PFSK-1 (cell line): ENCODE measurements around the gene THOC5.

Experiments used
- FOXP2 ChIP-seq: optimal IDR thresholded peaks from 2 replicates; pipeline ENCODE3; 2011; ENCODE audit warnings: borderline replicate concordance, control low read depth, inconsistent platforms; ENCODE audit not compliant: insufficient read depth; ENCODE audit errors: extremely low read length, extremely low read depth
- POLR2AphosphoS5 ChIP-seq: IDR thresholded peaks from 2 replicates; pipeline ENCODE4 v1.6.1; 2012; ENCODE audit warnings: low read depth, mild to moderate bottlenecking, control low read depth, low read length, moderate library complexity
- SIN3A ChIP-seq: IDR thresholded peaks from 2 replicates; pipeline ENCODE4 v1.6.1; 2012; ENCODE audit warnings: mild to moderate bottlenecking, low read length, moderate library complexity, borderline replicate concordance; ENCODE audit not compliant: insufficient read depth
- TAF1 ChIP-seq: IDR thresholded peaks from 2 replicates; pipeline ENCODE4 v1.6.1; 2012; ENCODE audit warnings: low read length, control low read depth, borderline replicate concordance; ENCODE audit not compliant: insufficient read depth
- TF ChIP-seq, protein P1 (sequence below), 2 experiments: IDR thresholded peaks; 2 replicates each; pipeline versions ENCODE4 v1.6.1 to v1.8.0; 2011 to 2012; ENCODE audit warnings: low read depth in 2 of 2, low read length in 2 of 2, control low read depth in 1 of 2, inconsistent platforms in 1 of 2, mild to moderate bottlenecking in 1 of 2, moderate library complexity in 1 of 2; ENCODE audit not compliant: insufficient read depth in 1 of 2

THOC5 gene

GRCh38 chr22:29587938-29588699 is 34.6 kb upstream of the THOC5 start:
- TF ChIP-seq, protein P1, sequence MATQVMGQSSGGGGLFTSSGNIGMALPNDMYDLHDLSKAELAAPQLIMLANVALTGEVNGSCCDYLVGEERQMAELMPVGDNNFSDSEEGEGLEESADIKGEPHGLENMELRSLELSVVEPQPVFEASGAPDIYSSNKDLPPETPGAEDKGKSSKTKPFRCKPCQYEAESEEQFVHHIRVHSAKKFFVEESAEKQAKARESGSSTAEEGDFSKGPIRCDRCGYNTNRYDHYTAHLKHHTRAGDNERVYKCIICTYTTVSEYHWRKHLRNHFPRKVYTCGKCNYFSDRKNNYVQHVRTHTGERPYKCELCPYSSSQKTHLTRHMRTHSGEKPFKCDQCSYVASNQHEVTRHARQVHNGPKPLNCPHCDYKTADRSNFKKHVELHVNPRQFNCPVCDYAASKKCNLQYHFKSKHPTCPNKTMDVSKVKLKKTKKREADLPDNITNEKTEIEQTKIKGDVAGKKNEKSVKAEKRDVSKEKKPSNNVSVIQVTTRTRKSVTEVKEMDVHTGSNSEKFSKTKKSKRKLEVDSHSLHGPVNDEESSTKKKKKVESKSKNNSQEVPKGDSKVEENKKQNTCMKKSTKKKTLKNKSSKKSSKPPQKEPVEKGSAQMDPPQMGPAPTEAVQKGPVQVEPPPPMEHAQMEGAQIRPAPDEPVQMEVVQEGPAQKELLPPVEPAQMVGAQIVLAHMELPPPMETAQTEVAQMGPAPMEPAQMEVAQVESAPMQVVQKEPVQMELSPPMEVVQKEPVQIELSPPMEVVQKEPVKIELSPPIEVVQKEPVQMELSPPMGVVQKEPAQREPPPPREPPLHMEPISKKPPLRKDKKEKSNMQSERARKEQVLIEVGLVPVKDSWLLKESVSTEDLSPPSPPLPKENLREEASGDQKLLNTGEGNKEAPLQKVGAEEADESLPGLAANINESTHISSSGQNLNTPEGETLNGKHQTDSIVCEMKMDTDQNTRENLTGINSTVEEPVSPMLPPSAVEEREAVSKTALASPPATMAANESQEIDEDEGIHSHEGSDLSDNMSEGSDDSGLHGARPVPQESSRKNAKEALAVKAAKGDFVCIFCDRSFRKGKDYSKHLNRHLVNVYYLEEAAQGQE (IDR thresholded peaks at IDR 0.05; ENCODE audit: insufficient read depth in 1 of 2, low read depth in 2 of 2, low read length in 2 of 2): no peak
- no peak for TF ChIP-seq POLR2AphosphoS5
- no peak for TF ChIP-seq FOXP2
- TF ChIP-seq SIN3A: no peak
- TF ChIP-seq TAF1: no peak

DNA sequence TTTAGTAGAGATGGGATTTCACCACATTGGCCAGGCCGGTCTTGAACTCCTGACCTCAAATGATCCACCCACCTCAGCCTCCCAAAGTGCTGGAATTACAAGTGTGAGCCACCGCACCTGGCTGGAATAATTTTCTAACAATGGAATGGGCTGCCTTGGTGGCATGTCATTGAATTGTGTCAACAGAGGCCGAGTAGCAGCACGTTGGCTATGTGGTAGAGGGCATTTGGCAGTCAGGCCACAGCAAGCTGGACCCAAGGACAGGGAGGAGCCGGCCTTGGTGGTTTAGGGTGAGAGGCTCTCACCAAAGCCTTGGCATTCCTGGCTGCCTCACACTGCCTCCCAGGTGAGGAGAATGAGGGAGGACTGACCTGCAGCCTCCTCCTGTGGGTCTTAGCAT is 31.4 kb upstream of the THOC5 start:
- no peak for TF ChIP-seq FOXP2

DNA sequence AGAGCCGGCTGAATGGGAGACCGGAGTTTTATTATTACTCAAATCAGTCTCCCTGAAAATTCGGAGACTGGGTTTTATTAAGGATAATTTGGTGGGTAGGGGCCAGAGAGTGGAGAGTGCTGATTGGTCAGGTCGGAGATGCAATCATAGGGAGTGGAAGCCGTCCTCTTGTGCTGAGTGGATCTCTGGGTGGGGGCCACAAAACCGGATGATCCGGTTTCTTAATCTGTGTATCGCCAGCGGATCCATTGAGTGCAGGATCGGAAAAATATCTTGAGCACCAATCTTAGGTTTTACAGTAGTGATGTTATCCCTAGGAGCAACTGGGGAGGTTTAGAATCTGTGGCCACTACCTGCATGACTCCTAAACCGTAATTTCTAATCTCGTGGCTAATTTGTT is 28.2 kb upstream of the THOC5 start:
- TF ChIP-seq FOXP2: no peak
- TF ChIP-seq, protein P1 (IDR thresholded peaks at IDR 0.05; ENCODE audit: insufficient read depth in 1 of 2, low read depth in 2 of 2, low read length in 2 of 2): no peak
- no peak for TF ChIP-seq SIN3A
- no peak for TF ChIP-seq TAF1
- TF ChIP-seq POLR2AphosphoS5: no peak

- TF ChIP-seq, protein P1 (IDR thresholded peaks at IDR 0.05; ENCODE audit: insufficient read depth in 1 of 2, low read depth in 2 of 2, low read length in 2 of 2): no peak
Measured at GRCh38 chr22:29580200-29580810, 26.7 kb upstream of the THOC5 start.

DNA sequence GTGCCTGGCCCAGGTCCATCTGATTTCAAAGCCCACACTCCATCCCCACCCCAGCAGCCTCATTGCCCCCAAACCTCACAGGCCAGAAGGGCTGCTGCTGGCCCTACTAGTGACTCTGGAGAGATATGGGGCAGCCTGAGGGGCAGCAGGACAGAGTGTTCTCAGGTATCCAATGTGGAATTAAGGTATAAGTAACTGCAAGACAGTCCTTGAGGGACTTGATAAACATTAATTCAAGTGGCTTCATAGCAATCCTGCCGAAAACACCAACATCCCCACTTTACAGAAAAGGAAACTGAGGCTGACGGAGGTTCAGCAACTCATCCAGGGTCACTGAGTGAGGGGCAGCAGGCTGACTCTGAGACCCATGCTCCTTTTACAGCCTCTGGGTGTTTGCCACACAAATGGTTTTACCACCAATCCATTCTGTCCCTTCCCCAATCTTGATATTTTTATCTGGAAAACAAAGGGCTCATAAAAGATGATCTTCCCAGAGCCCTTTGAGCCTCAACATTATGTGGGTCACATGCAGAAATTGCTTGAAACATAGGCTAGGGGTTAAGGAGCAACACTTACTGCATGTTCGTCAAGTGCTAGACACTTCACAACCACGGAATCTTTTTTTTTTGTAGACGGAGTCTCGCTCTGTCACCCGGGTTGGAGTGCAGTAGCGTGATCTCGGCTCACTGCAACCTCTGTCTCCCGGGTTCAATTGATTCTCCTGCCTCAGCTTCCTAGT is 25.1 kb upstream of the THOC5 start:
- no peak for TF ChIP-seq TAF1
- no peak for TF ChIP-seq FOXP2
- TF ChIP-seq POLR2AphosphoS5: no peak
- TF ChIP-seq, protein P1 (IDR thresholded peaks at IDR 0.05; ENCODE audit: insufficient read depth in 1 of 2, low read depth in 2 of 2, low read length in 2 of 2): no peak
- TF ChIP-seq SIN3A: no peak
